Measurements from ENCODE around the gene CTCFL. TPM values are rescaled to one million over a fixed set of nuclear protein-coding genes. Genes with fewer than 3 reads are reported as not detected.

CTCFL gene
- total RNA-seq, 1 donor from 2014 or later = 0.21 TPM

DNA sequence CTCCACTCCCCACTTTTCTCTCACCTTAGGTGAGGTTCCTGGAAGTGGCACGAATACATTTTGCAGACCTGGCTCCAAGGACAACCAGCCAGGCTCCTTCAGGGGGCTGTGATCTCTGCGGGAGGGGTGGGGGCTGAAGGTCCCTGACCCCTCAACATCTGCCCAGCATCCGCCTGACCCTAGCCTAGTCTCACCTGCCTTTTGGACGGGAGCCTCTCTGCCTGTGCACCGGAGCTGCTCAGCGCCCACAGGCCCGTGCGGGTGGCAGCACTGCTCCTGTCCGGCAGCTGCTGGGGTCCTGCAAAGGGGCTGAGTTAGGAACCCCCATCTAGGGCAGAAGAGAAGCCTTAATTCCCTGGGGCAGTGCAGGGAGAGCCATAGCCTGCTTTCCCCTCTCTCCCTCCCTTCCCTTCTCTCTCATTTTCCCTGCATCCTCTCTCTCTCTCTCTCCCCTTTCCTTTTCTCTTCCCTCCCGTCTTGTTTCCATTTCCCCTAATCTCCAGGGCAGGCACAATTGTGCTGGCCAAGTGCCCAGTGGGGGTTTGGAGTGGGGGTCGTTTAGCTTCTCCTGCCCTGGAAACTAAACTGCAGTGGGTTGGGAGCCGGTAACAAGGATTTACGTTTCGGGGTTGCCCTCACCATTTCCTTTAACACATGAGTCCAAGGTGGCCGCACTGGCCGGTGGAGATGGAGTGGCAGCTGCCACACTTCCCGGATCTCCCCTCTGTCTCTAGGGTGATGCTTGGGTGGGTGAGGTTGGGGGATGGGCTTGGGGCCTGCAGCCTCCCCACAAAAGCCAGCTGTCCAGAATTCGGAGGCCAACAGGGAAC lies 54.1 kb downstream of the CTCFL start:
- no peaks in the 10 kb centered on the region for H3K27me3 Mint-ChIP-seq (ENCODE audit: unreplicated experiment)
- H3K36me3 Mint-ChIP-seq (ENCODE audit: low read depth, unreplicated experiment) = no peaks in the 10 kb centered on the region
- TF ChIP-seq, protein P1, sequence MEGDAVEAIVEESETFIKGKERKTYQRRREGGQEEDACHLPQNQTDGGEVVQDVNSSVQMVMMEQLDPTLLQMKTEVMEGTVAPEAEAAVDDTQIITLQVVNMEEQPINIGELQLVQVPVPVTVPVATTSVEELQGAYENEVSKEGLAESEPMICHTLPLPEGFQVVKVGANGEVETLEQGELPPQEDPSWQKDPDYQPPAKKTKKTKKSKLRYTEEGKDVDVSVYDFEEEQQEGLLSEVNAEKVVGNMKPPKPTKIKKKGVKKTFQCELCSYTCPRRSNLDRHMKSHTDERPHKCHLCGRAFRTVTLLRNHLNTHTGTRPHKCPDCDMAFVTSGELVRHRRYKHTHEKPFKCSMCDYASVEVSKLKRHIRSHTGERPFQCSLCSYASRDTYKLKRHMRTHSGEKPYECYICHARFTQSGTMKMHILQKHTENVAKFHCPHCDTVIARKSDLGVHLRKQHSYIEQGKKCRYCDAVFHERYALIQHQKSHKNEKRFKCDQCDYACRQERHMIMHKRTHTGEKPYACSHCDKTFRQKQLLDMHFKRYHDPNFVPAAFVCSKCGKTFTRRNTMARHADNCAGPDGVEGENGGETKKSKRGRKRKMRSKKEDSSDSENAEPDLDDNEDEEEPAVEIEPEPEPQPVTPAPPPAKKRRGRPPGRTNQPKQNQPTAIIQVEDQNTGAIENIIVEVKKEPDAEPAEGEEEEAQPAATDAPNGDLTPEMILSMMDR (IDR thresholded peaks at IDR 0.05; ENCODE audit: unreplicated experiment) = no peak
- DNase-seq (ENCODE audit: low spot score) = no peak
- H3K27ac Mint-ChIP-seq (ENCODE audit: unreplicated experiment) = no peak overlapping the region
- H3K9me3 Mint-ChIP-seq (ENCODE audit: unreplicated experiment) = no peaks in the 10 kb centered on the region
- no peak overlapping the region for H3K4me3 Mint-ChIP-seq (ENCODE audit: unreplicated experiment)
- H3K4me1 Mint-ChIP-seq (ENCODE audit: unreplicated experiment) = peaks cover 19% of the 10 kb centered on the region

DNA sequence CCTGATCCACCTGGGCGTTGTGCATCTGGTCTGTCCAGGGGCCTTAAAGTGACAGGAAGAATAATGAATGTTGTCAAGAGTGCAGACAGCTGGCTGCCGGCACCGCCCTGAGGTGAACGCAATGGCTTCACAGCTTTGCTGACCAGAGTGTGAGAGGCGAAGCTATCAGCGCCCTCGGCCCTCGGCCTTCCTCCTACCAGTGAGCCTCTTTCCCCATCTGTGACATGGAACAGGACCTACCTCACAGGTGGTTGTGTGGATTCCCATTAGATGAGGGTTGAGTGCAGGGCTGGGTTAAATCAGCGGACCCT lies 54.8 kb downstream of the CTCFL start:
- TF ChIP-seq, protein P1 (IDR thresholded peaks at IDR 0.05; ENCODE audit: unreplicated experiment) = no peak
- peaks cover 19% of the 10 kb centered on the region for H3K4me1 Mint-ChIP-seq (ENCODE audit: unreplicated experiment)
- H3K27ac Mint-ChIP-seq (ENCODE audit: unreplicated experiment) = no peak overlapping the region
- H3K36me3 Mint-ChIP-seq (ENCODE audit: low read depth, unreplicated experiment) = no peaks in the 10 kb centered on the region
- no peaks in the 10 kb centered on the region for H3K27me3 Mint-ChIP-seq (ENCODE audit: unreplicated experiment)
- no peaks in the 10 kb centered on the region for H3K9me3 Mint-ChIP-seq (ENCODE audit: unreplicated experiment)
- no peak for DNase-seq (ENCODE audit: low spot score)
- H3K4me3 Mint-ChIP-seq (ENCODE audit: unreplicated experiment) = no peak overlapping the region

DNA sequence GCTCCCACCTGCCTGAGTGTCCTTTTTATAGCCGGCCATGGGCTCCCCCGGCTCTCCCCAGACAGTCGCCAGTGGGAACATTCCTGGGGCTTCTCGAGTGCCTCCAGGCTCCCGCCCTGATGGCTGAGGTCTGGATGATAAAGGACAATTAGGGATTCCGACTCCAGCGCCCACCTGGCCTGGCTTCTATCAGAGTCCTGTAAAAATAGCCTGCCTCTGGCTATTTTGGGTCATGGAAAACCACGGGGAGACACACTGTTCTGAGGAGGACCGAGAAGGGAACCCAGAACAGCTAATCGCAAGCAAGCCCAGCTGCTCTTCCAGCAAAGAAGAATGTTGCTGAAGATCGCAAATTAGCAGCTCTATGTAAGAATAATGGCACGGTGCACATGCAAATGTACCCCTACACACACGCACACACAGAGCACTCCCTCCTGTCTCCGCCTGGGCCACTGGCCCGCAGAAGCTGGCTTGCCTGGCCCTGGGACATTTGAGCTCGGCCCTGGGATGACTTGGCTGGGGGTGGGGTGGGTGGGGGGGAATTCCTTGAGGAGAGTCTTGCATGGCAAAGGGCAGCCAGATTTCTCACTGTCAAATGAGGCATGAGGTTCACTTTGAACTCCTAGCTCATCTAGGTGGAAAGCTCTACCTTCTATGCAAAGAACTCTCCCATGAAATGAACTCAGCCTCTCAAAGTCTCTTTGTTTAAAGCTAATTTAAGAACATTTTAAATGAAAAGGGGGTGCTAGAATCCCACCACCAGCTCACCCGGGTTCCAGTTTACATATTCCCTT lies 55.3 kb downstream of the CTCFL start:
- Mint-ChIP-seq H3K27ac (ENCODE audit: unreplicated experiment) (no peak overlapping the region), H3K4me1 (ENCODE audit: unreplicated experiment) (peaks cover 19% of the 10 kb centered on the region), H3K9me3 (ENCODE audit: unreplicated experiment) (no peaks in the 10 kb centered on the region), H3K27me3 (ENCODE audit: unreplicated experiment) (peaks cover 1% of the 10 kb centered on the region), H3K4me3 (ENCODE audit: unreplicated experiment) (no peak overlapping the region), H3K36me3 (ENCODE audit: low read depth, unreplicated experiment) (no peaks in the 10 kb centered on the region)
- DNase-seq (ENCODE audit: low spot score) = no peak
- TF ChIP-seq, protein P1 (IDR thresholded peaks at IDR 0.05; ENCODE audit: unreplicated experiment) = no peak

DNA sequence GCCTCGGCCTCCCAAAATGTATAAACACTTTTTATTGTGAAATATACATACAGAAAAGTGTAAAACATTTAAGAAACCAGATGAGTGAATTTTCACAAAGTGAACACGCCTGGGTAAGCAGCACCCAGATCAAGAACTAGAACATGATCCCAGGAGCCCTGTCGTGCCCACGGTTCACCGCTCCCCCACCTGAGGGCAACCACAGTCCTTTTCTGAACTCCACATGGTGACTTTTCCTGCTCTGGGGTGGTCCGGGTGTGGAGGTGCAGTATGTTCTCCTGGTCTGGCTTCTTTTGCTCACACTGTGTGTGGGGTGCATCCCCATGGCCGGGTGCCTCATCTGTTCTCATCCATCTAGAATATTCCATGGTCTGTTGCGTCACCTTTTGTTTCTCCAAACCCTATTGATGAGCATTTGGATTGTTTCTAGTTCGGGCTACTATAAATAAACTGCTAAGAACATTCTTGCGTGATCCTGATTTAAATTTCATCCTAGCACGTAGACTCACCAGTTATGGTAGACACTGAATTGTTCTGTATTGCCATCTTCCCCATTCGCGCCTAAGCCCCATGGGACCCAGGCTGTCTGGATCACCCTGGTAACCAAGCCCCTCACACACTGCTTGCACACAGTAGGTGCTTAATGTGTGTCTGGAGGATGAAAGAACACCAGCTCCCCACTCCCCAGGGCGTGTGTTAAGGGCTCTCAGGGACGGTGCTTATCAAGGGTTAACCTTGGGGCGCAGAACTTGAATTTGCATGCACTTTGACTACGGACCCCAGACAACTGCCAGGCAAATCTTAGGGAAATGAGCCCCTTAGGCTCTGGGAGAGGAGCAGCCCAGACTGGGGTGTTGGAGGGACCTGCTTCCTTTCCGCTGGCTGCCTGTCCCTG lies 56.2 kb downstream of the CTCFL start:
- TF ChIP-seq, protein P1 (IDR thresholded peaks at IDR 0.05; ENCODE audit: unreplicated experiment) = no peak
- Mint-ChIP-seq H3K4me1 (ENCODE audit: unreplicated experiment) (peaks cover 17% of the 10 kb centered on the region), H3K4me3 (ENCODE audit: unreplicated experiment) (no peak overlapping the region), H3K36me3 (ENCODE audit: low read depth, unreplicated experiment) (no peaks in the 10 kb centered on the region), H3K27me3 (ENCODE audit: unreplicated experiment) (peaks cover 4% of the 10 kb centered on the region), H3K27ac (ENCODE audit: unreplicated experiment) (no peak overlapping the region), H3K9me3 (ENCODE audit: unreplicated experiment) (no peaks in the 10 kb centered on the region)
- no peak for DNase-seq (ENCODE audit: low spot score)

Data from endothelial cell (in vitro differentiated cells).